ENCODE measurements around the gene KLF11. TPM values are rescaled to one million over a fixed set of nuclear protein-coding genes. Genes with fewer than 3 reads are reported as not detected.

KLF11 gene
- total and polyA plus RNA-seq, 2 experiments from 2014 or later: 10.2 to 11.3 TPM

DNA sequence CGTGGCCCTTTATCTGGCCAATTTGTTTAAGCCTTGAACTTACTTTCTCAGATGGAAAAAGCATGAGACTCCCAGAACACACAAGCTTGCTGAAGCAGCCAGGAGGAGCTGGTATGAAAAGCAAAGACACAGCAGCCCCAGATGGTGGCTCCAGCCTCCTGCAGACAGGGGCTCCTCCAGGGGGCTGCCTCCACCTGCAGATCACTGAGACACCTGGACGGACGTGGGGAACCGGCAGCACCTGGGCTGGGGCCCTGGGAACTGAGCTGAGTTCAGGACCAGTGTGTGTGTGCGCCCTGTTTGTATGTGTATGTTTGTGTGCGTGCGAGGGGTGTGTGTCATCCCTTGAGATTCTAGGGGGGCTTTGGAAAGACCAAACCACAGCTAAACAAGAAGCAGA lies 28.2 kb downstream of the KLF11 start:
- H3K9me3 ChIP-seq (ENCODE audit: low read depth): no peaks in the 10 kb centered on the region
- no peaks in the 10 kb centered on the region for H4K20me1 ChIP-seq (ENCODE audit: insufficient read depth, poor library complexity, severe bottlenecking)
- peak; percentile 2 for DNase-seq (ENCODE audit: low spot score)
- H2AFZ ChIP-seq: no peak overlapping the region
- no peak overlapping the region for H3K4me3 ChIP-seq
- 94% methylated on average over 7 of the region's 7 CpGs for WGBS (ENCODE audit: low lambda C conversion rate, missing lambda C conversion rate)
- H3K4me2 ChIP-seq: no peak overlapping the region
- TF ChIP-seq, protein P1, sequence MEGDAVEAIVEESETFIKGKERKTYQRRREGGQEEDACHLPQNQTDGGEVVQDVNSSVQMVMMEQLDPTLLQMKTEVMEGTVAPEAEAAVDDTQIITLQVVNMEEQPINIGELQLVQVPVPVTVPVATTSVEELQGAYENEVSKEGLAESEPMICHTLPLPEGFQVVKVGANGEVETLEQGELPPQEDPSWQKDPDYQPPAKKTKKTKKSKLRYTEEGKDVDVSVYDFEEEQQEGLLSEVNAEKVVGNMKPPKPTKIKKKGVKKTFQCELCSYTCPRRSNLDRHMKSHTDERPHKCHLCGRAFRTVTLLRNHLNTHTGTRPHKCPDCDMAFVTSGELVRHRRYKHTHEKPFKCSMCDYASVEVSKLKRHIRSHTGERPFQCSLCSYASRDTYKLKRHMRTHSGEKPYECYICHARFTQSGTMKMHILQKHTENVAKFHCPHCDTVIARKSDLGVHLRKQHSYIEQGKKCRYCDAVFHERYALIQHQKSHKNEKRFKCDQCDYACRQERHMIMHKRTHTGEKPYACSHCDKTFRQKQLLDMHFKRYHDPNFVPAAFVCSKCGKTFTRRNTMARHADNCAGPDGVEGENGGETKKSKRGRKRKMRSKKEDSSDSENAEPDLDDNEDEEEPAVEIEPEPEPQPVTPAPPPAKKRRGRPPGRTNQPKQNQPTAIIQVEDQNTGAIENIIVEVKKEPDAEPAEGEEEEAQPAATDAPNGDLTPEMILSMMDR (IDR thresholded peaks at IDR 0.05; ENCODE audit: poor library complexity): peak; percentile 4
- TF ChIP-seq EZH2 (IDR thresholded peaks at IDR 0.05; ENCODE audit: borderline replicate concordance): no peak
- no peak for TF ChIP-seq EZH2phosphoT487 (IDR thresholded peaks at IDR 0.05; ENCODE audit: low read depth, severe bottlenecking, unreplicated experiment)
- H3K9me2 ChIP-seq (replicated peaks; ENCODE audit: insufficient read depth): no peaks in the 10 kb centered on the region
- no peaks in the 10 kb centered on the region for H3K4me1 ChIP-seq (ENCODE audit: insufficient read depth)
- no peak overlapping the region for H3K27ac ChIP-seq
- no peaks in the 10 kb centered on the region for H3K79me2 ChIP-seq
- no peaks in the 10 kb centered on the region for H3K36me3 ChIP-seq (replicated peaks; ENCODE audit: insufficient read depth, low read depth)
- peaks cover 14% of the 10 kb centered on the region for H3K27me3 ChIP-seq

DNA sequence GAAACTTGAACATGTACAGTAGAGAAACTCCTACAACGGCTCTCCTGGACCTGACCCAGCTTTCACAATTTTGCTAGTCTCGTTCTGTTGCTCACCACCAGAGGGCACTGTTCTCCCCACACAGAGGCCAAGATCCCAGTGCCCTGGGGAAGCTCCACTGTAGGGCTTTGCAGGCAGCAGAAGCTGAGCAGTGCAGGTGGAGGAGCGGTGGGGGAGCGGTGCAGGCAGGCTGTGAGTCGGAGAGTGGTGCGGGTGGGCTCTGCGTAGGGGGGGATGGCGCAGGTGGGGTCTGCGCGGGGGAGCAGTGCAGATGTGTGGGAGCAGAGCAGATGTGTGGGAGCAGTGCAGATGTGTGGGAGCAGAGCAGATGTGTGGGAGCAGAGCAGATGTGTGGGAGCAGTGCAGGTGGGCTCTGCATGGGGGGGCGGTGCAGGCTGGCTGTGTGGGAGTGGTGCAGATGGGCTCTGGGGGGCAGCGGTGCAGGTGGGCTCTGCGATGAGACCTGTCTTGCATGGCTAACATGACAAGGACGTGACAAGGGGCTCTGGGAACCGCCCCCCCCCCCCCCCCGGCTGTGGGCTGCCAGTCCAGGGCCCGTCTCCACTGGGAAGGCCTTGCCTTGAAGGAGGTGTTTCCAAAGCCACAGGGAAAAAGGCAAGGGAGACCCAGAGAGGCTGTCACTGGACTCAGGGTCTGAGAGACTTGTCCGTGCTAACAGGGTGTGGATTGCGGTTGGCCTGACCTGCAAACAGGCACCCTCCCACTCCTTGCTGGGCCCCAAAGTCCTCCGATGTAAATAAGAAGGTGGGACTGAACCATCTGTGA lies 29.5 kb downstream of the KLF11 start:
- DNase-seq (ENCODE audit: low spot score): peak; percentile 93
- no peaks in the 10 kb centered on the region for H3K79me2 ChIP-seq
- H3K9me3 ChIP-seq (ENCODE audit: low read depth): no peaks in the 10 kb centered on the region
- no peaks in the 10 kb centered on the region for H3K36me3 ChIP-seq (replicated peaks; ENCODE audit: insufficient read depth, low read depth)
- H3K4me1 ChIP-seq (ENCODE audit: insufficient read depth): no peaks in the 10 kb centered on the region
- WGBS (ENCODE audit: low lambda C conversion rate, missing lambda C conversion rate): 43% methylated on average over 16 of the region's 20 CpGs
- no peak overlapping the region for H2AFZ ChIP-seq
- TF ChIP-seq EZH2phosphoT487 (IDR thresholded peaks at IDR 0.05; ENCODE audit: low read depth, severe bottlenecking, unreplicated experiment) (no peak), EZH2 (IDR thresholded peaks at IDR 0.05; ENCODE audit: borderline replicate concordance) (no peak)
- TF ChIP-seq, protein P1 (IDR thresholded peaks at IDR 0.05; ENCODE audit: poor library complexity): peak; percentile 87
- peaks cover 27% of the 10 kb centered on the region for H3K27me3 ChIP-seq
- no peak overlapping the region for H3K4me3 ChIP-seq
- no peak overlapping the region for H3K4me2 ChIP-seq
- H3K27ac ChIP-seq: no peak overlapping the region
- H4K20me1 ChIP-seq (ENCODE audit: insufficient read depth, poor library complexity, severe bottlenecking): no peaks in the 10 kb centered on the region
- no peaks in the 10 kb centered on the region for H3K9me2 ChIP-seq (replicated peaks; ENCODE audit: insufficient read depth)

DNA sequence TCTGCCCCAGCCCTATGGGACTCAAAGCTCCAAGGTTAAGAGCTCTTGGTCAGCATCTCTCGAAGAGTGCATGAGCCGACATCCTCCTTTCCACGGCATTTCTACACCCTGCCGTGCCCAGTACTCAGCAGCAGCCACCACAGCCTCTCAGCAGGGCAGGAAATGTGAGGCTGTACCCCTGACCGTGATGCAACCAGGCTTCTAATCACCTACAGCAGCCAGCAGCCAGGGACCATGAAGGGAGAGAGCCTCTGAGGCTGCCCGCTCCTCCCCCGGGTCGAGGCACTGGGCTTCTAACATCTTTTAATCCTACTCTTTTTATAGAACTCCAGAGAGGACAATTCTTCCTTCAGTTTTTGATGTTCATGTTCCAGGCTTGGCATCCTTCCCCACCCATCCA lies 30.4 kb downstream of the KLF11 start:
- Histone ChIP-seq H3K79me2 (no peaks in the 10 kb centered on the region), H3K27ac (no peak overlapping the region), H3K9me2 (replicated peaks; ENCODE audit: insufficient read depth) (no peaks in the 10 kb centered on the region), H3K36me3 (replicated peaks; ENCODE audit: insufficient read depth, low read depth) (no peaks in the 10 kb centered on the region), H2AFZ (no peak overlapping the region), H3K4me3 (no peak overlapping the region), H4K20me1 (ENCODE audit: insufficient read depth, poor library complexity, severe bottlenecking) (no peaks in the 10 kb centered on the region), H3K9me3 (ENCODE audit: low read depth) (no peaks in the 10 kb centered on the region), H3K27me3 (peaks cover 36% of the 10 kb centered on the region), H3K4me1 (ENCODE audit: insufficient read depth) (no peaks in the 10 kb centered on the region), H3K4me2 (no peak overlapping the region)
- TF ChIP-seq EZH2phosphoT487 (IDR thresholded peaks at IDR 0.05; ENCODE audit: low read depth, severe bottlenecking, unreplicated experiment) (no peak), EZH2 (IDR thresholded peaks at IDR 0.05; ENCODE audit: borderline replicate concordance) (no peak)
- TF ChIP-seq, protein P1 (IDR thresholded peaks at IDR 0.05; ENCODE audit: poor library complexity): no peak
- DNase-seq (ENCODE audit: low spot score): peak; percentile 2
- WGBS (ENCODE audit: low lambda C conversion rate, missing lambda C conversion rate): 75% methylated on average over 7 of the region's 8 CpGs

Data from hepatocyte (in vitro differentiated cells).